HG02970 (cell line): ENCODE measurements around the gene SCNN1G.
A peak's percentile ranks its signal among the peaks of the same experiment; 100 is the strongest.

Experiments
- ATAC-seq: cut with Tn5 transposase; IDR thresholded peaks from one replicate; pipeline ENCODE4 v1.9.1; 2021; ENCODE audit warnings: mild to moderate bottlenecking, moderate library complexity, moderate number of reproducible peaks; ENCODE audit not compliant: unreplicated experiment, low FRiP score

Gene SCNN1G

GRCh38 chr16:23152386-23153178 lies 30.0 kb upstream of the SCNN1G start:
- ATAC-seq, result no peak

DNA sequence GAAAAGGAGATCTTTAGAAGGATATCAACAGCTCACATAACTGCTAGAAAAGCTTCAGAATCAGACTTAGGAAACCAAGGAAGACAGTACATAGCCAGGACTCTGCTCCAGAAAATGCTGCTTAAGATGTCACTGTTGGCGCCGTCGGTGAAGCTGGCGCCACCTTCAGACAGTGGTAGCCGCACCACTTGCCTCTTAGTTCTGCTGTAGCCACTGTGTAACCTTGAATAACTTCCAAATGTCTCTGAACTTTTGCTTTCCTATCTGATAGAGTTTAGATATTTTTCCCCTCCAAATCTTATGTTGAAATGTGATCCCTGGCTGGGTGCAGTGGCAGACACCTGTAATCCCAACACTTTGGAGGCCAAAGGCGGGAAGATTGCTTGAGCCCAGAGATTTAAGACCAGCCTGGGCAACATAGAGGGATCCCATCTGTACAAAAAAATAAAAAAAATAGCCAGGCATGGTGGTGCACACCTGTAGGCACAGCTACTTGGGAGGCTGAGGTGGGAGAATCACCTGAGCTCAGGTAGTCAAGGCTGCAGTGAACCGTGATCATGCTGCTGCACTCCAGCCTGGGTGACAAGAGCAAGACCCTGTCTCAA lies 27.0 kb upstream of the SCNN1G start:
- ATAC-seq, result no peak

DNA sequence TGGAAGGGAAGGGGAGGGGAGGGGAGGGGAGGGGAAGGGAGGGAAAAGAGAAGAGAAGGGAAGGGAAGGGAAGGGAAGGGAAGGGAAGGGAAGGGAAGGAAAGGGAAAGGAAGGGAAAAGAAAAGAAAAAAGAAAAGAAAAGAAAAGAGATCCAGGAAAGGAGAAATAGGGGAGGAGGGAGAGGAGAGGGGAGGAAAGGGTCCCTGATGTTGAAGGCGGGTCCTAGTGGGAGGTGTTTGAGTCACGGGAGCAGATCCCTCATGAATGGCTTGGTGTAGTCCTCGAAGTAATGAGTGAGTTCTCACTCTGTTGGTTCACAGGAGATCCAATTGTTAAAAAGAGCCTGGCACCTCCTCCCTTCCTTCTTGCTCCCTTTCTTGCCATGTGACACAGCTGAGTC lies 26.4 kb upstream of the SCNN1G start:
- no peak for ATAC-seq

DNA sequence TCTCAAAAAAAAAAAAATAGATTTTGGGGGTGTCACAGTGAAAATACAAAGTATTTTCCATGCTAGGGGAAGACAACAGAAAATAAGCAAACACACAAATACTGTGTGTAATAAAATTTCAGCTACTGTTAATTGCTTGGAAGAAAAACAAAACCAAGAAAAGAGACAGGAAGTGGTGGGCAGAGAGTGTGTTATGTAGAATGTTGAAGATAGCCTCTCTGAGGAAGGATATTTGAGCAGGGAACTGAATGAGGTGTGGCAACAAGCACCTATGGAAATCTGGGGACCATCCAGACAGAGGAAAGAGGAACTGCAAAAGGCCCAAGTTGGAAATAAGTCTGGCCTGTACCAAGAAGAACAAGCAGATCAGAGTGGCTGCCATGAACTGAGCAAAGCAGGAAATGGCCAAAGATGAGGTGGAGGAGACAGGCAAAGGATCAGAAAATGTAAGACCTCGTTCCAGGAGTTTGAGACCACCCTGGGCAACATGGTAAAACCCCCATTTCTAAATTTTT lies 25.5 kb upstream of the SCNN1G start:
- ATAC-seq, result no peak

DNA sequence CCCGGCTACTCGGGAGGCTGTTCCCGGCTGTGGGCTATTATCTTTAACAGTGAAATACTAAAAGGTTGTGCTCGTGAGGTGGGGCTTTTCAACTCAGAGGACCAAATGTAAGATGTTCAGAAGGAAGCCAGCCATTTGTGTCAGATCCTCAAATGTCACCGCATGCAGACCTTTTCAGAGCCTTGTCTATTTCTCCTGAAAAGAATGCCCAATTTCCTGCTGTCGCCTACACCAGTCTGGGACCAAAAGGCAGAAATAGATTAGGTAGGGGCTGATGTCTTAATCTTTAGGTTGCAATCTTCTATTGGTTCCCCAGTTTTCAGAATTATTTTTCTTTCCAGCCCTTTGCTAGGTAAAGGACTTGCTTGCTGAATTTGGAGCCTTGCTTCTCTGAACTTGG lies 24.4 kb upstream of the SCNN1G start:
- no peak for ATAC-seq

DNA sequence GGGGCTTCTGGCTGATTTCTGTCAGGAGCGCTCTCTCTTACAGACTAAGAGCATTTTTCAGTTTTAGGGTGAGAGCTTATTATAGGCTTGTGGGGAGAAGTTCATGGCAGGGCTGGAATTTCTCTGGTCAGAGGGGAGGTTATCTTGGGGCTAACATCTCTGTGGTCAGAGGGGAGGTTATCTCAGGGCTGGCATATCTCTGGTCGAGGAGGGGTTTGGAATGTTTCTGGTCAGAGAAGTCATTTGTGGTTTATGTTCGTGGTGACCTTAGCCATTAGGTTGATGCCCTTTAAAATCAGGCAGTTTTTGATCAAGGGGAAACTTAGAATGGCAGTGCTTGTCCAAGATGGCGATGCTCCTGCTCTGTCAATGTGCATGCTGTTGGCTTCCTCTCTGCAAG lies 22.5 kb upstream of the SCNN1G start:
- ATAC-seq, result no peak

DNA sequence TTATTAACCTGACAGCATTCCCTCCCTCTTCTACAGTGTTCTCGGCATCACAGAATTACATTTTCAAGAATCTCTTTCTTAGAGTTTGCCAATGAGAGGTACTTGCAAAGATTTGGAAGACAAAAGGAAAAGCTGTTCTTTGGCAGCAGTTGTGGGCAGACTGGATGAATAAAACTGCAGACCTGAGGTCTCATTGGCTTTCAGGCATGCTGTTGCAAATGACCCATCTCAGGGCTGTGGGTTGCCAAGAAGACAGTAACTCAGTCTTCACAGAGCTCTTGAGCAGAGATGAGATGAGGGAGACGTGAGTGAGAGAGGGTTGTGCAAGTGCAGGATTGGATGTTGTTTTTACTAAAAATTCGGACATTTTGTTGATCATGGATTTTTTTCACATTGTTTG lies 22.0 kb upstream of the SCNN1G start:
- ATAC-seq, result no peak

GRCh38 chr16:23163921-23164320 lies 18.6 kb upstream of the SCNN1G start:
- no peak for ATAC-seq

- ATAC-seq, result no peak
Measured at GRCh38 chr16:23164736-23165135, 17.8 kb upstream of the SCNN1G start.

- ATAC-seq, result no peak
Measured at GRCh38 chr16:23172583-23172982, 10.0 kb upstream of the SCNN1G start.

DNA sequence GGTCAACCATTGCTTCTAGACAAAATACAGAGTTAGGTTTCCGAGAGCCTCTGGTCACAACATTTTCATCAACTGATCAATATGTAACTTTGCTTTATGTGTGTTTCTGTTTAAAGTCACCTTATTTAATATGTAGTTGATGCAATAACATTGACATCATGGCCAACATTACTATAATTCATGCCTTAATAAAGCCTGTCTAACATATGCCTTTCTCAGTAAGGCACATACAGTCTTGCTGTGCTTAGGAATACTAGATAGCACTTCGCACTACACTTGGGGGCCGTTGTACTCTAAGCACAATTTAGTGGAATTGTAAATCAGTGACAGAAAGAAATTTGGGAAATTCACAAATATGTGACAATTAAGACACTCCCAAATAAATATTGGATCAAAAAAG lies 9.6 kb upstream of the SCNN1G start:
- ATAC-seq, result no peak

- ATAC-seq, result no peak
Measured at GRCh38 chr16:23174622-23175021, 7.9 kb upstream of the SCNN1G start.

DNA sequence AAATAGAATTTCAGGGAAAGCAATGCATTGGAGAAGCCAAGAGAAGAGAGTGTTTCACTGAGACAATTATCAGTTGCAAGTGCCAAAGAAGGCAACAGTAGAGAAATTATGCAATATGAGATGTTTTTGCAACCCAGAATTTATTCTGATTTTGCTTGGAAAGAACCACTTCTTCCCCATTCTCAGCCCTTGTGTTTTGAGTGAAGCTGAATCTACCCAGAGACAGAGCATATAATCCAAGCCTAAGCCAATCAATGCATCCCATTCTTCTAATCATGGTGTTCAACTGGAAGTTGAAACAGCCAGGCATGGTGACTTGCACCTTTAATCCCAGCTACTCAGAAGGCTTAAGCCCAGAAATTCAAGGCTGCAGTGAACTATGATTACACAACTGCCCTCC lies 6.9 kb upstream of the SCNN1G start:
- no peak for ATAC-seq

- no peak for ATAC-seq
Measured at GRCh38 chr16:23181506-23181905, 1.0 kb upstream of the SCNN1G start.

- ATAC-seq, result peak; percentile 76
Measured at GRCh38 chr16:23182206-23182678, 303 bp upstream of the SCNN1G start.

GRCh38 chr16:23183543-23183862 lies 958 bp downstream of the SCNN1G start:
- ATAC-seq, result no peak

GRCh38 chr16:23185656-23186055 lies 3.1 kb downstream of the SCNN1G start:
- no peak for ATAC-seq

GRCh38 chr16:23186171-23186570 lies 3.6 kb downstream of the SCNN1G start:
- ATAC-seq, result no peak

GRCh38 chr16:23187341-23187740 lies 4.8 kb downstream of the SCNN1G start:
- no peak for ATAC-seq

DNA sequence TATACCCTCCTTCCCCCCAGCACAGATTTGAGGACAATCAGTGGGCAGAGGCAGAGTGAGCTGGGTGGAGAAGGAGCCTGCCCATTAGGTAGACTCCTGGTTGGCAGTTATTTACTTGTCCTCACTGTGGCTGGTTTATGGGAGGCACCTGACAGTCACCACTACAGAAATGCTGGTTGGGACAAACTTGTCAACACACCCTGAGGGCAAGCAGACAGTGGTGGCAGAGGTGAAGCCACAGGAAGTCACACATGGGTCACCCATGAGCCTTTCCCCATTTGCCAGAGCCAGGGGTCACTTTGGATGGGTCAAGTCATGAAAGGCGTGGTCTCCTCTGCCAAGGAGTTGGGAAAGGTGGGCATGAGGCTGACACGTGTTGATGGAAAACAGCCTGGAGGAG lies 6.4 kb downstream of the SCNN1G start:
- no peak for ATAC-seq

DNA sequence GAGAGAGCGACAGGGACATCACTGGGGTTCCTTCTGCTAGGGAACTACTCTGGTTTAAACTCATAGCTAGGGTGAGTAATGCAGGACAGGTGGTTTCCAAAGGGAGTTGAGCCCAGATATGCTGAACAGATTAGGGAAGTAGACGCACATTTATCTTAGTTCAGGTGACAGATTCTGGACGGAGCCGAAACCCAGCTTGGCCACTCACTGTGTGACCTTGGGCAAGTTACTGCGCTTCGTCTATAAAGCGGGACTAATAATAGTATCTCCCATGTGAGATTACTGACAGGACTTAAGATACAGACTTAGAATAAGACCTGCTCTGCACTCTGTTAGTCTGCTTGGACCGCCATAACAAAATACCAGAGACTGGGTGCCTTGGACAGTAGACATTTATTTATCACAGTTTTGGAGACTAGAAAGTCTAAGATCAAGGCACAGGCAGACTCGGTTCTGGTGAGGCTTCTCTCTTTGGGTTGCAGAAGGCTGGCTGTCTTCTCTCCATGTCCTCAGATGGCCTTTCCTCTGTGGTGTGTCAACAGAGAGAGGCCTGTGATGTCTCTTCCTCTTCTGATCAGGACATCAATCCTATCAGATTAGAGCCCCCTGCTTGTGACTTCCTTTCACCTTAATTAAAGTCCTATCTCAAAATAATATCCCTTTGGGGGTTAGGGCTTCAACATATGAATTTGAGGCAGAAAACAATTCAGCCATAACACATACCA lies 12.1 kb downstream of the SCNN1G start:
- no peak for ATAC-seq
